Measurements from ENCODE around the gene CARD11.

The CARD11 gene

GRCh38 chr7:2953588-2954407 lies 89.9 kb downstream of the CARD11 start:
- Histone ChIP-seq H3K9ac (no peak overlapping the region), H3K4me1 (ENCODE audit: low read depth, poor library complexity, severe bottlenecking) (no peaks in the 10 kb centered on the region), H3K4me2 (no peak overlapping the region), H3K4me3 (IDR thresholded peaks at IDR 0.05; ENCODE audit: insufficient read depth, low read depth, low read length) (no peak overlapping the region), H3K36me3 (ENCODE audit: insufficient read depth) (no peaks in the 10 kb centered on the region), H3K79me2 (ENCODE audit: insufficient read depth, low read depth) (no peaks in the 10 kb centered on the region), H2AFZ (ENCODE audit: low read depth) (no peak overlapping the region), H3K27me3 (ENCODE audit: insufficient read depth, low read depth) (no peaks in the 10 kb centered on the region), H3K27ac (no peak overlapping the region), H4K20me1 (ENCODE audit: insufficient read depth) (no peaks in the 10 kb centered on the region)
- no peak for TF ChIP-seq CTCF (conservative IDR thresholded peaks at IDR 0.05; ENCODE audit: low read depth, low read length)

- H3K4me3 ChIP-seq (IDR thresholded peaks at IDR 0.05; ENCODE audit: insufficient read depth, low read depth, low read length): no peak overlapping the region
- H3K4me1 ChIP-seq (ENCODE audit: low read depth, poor library complexity, severe bottlenecking): no peaks in the 10 kb centered on the region
- no peaks in the 10 kb centered on the region for H4K20me1 ChIP-seq (ENCODE audit: insufficient read depth)
- TF ChIP-seq CTCF (conservative IDR thresholded peaks at IDR 0.05; ENCODE audit: low read depth, low read length): no peak
- H3K27ac ChIP-seq: no peak overlapping the region
- no peaks in the 10 kb centered on the region for H3K79me2 ChIP-seq (ENCODE audit: insufficient read depth, low read depth)
- no peak overlapping the region for H3K4me2 ChIP-seq
- no peak overlapping the region for H3K9ac ChIP-seq
- no peak overlapping the region for H2AFZ ChIP-seq (ENCODE audit: low read depth)
- H3K36me3 ChIP-seq (ENCODE audit: insufficient read depth): no peaks in the 10 kb centered on the region
- H3K27me3 ChIP-seq (ENCODE audit: insufficient read depth, low read depth): no peaks in the 10 kb centered on the region
Measured at GRCh38 chr7:2953099-2953498, 90.6 kb downstream of the CARD11 start.

GRCh38 chr7:2952316-2952715 lies 91.4 kb downstream of the CARD11 start:
- Histone ChIP-seq H3K4me2 (no peak overlapping the region), H4K20me1 (ENCODE audit: insufficient read depth) (no peaks in the 10 kb centered on the region), H3K4me1 (ENCODE audit: low read depth, poor library complexity, severe bottlenecking) (no peaks in the 10 kb centered on the region), H3K9ac (no peak overlapping the region), H3K27ac (no peak overlapping the region), H3K36me3 (ENCODE audit: insufficient read depth) (no peaks in the 10 kb centered on the region), H3K4me3 (IDR thresholded peaks at IDR 0.05; ENCODE audit: insufficient read depth, low read depth, low read length) (no peak overlapping the region), H2AFZ (ENCODE audit: low read depth) (no peak overlapping the region), H3K79me2 (ENCODE audit: insufficient read depth, low read depth) (no peaks in the 10 kb centered on the region), H3K27me3 (ENCODE audit: insufficient read depth, low read depth) (no peaks in the 10 kb centered on the region)
- no peak for TF ChIP-seq CTCF (conservative IDR thresholded peaks at IDR 0.05; ENCODE audit: low read depth, low read length)

GRCh38 chr7:2950578-2950977 lies 93.1 kb downstream of the CARD11 start:
- H3K4me1 ChIP-seq (ENCODE audit: low read depth, poor library complexity, severe bottlenecking): no peaks in the 10 kb centered on the region
- no peaks in the 10 kb centered on the region for H4K20me1 ChIP-seq (ENCODE audit: insufficient read depth)
- no peak overlapping the region for H3K27ac ChIP-seq

More at GRCh38 chr7:2950578-2950977, 93.1 kb downstream of the CARD11 start:
- H3K4me2 ChIP-seq: no peak overlapping the region
- no peak overlapping the region for H3K4me3 ChIP-seq (IDR thresholded peaks at IDR 0.05; ENCODE audit: insufficient read depth, low read depth, low read length)
- H3K79me2 ChIP-seq (ENCODE audit: insufficient read depth, low read depth): no peaks in the 10 kb centered on the region
- no peaks in the 10 kb centered on the region for H3K27me3 ChIP-seq (ENCODE audit: insufficient read depth, low read depth)
- TF ChIP-seq CTCF (conservative IDR thresholded peaks at IDR 0.05; ENCODE audit: low read depth, low read length): no peak
- H3K36me3 ChIP-seq (ENCODE audit: insufficient read depth): no peaks in the 10 kb centered on the region
- no peak overlapping the region for H3K9ac ChIP-seq
- H2AFZ ChIP-seq (ENCODE audit: low read depth): no peak overlapping the region

Measured in KMS-11 (cell line).